ENCODE data around the gene ALDOB.

The ALDOB gene

GRCh38 chr9:101435601-101436079, at the start of gene ALDOB:
Gene ALDOB, minus strand, starts transcription at chr9:101435774. Its CDS starts 4,887 bp downstream, at chr9:101430887.
- Mint-ChIP-seq H3K4me1 (peaks cover 8% of the 10 kb centered on the region), H3K27ac (no peak within 1 kb of the TSS), H3K36me3 (no peaks in the 10 kb centered on the region), H3K9me3 (no peaks in the 10 kb centered on the region), H3K27me3 (peaks cover 17% of the 10 kb centered on the region), H3K4me3 (no peak within 1 kb of the TSS)
- no peak for ATAC-seq

GRCh38 chr9:101484046-101484445, 48.5 kb upstream of the ALDOB start:
- ATAC-seq = no peak
- Mint-ChIP-seq H3K9me3 (no peaks in the 10 kb centered on the region), H3K27ac (no peak overlapping the region), H3K36me3 (no peaks in the 10 kb centered on the region), H3K27me3 (peaks cover 60% of the 10 kb centered on the region), H3K4me1 (peaks cover 10% of the 10 kb centered on the region), H3K4me3 (no peak overlapping the region)

- Mint-ChIP-seq H3K27ac (no peak overlapping the region), H3K4me1 (peaks cover 7% of the 10 kb centered on the region), H3K27me3 (peaks cover 39% of the 10 kb centered on the region), H3K36me3 (no peaks in the 10 kb centered on the region), H3K4me3 (no peak overlapping the region), H3K9me3 (no peaks in the 10 kb centered on the region)
- ATAC-seq = no peak
Observed at GRCh38 chr9:101481261-101481660, 45.7 kb upstream of the ALDOB start.

GRCh38 chr9:101480386-101480785, 44.8 kb upstream of the ALDOB start:
- no peaks in the 10 kb centered on the region for H3K9me3 Mint-ChIP-seq
- H3K4me1 Mint-ChIP-seq = no peaks in the 10 kb centered on the region
- peaks cover 30% of the 10 kb centered on the region for H3K27me3 Mint-ChIP-seq
- H3K36me3 Mint-ChIP-seq = no peaks in the 10 kb centered on the region
- no peak overlapping the region for H3K4me3 Mint-ChIP-seq
- H3K27ac Mint-ChIP-seq = no peak overlapping the region
- no peak for ATAC-seq

- no peak overlapping the region for H3K27ac Mint-ChIP-seq
- no peaks in the 10 kb centered on the region for H3K4me1 Mint-ChIP-seq
- ATAC-seq = no peak
- H3K27me3 Mint-ChIP-seq = peaks cover 22% of the 10 kb centered on the region
- no peaks in the 10 kb centered on the region for H3K36me3 Mint-ChIP-seq
- no peak overlapping the region for H3K4me3 Mint-ChIP-seq
- no peaks in the 10 kb centered on the region for H3K9me3 Mint-ChIP-seq
Observed at GRCh38 chr9:101479338-101480030, 43.9 kb upstream of the ALDOB start.

GRCh38 chr9:101478906-101479305, 43.3 kb upstream of the ALDOB start:
- H3K36me3 Mint-ChIP-seq = no peaks in the 10 kb centered on the region
- no peak overlapping the region for H3K27ac Mint-ChIP-seq
- no peaks in the 10 kb centered on the region for H3K4me1 Mint-ChIP-seq
- no peaks in the 10 kb centered on the region for H3K9me3 Mint-ChIP-seq
- ATAC-seq = no peak
- H3K27me3 Mint-ChIP-seq = peaks cover 16% of the 10 kb centered on the region
- H3K4me3 Mint-ChIP-seq = no peak overlapping the region

GRCh38 chr9:101478444-101478843, 42.9 kb upstream of the ALDOB start:
- no peak overlapping the region for H3K27ac Mint-ChIP-seq
- H3K36me3 Mint-ChIP-seq = no peaks in the 10 kb centered on the region
- no peak overlapping the region for H3K4me3 Mint-ChIP-seq
- no peak for ATAC-seq
- no peaks in the 10 kb centered on the region for H3K4me1 Mint-ChIP-seq
- H3K27me3 Mint-ChIP-seq = peaks cover 12% of the 10 kb centered on the region
- no peaks in the 10 kb centered on the region for H3K9me3 Mint-ChIP-seq

- Mint-ChIP-seq H3K4me3 (no peak overlapping the region), H3K36me3 (no peaks in the 10 kb centered on the region), H3K4me1 (no peaks in the 10 kb centered on the region), H3K27me3 (peaks cover 12% of the 10 kb centered on the region), H3K27ac (no peak overlapping the region), H3K9me3 (no peaks in the 10 kb centered on the region)
- ATAC-seq = no peak
Observed at GRCh38 chr9:101477736-101478135, 42.2 kb upstream of the ALDOB start.

- peaks cover 13% of the 10 kb centered on the region for H3K27me3 Mint-ChIP-seq
- H3K9me3 Mint-ChIP-seq = no peaks in the 10 kb centered on the region
- no peaks in the 10 kb centered on the region for H3K4me1 Mint-ChIP-seq
- no peak overlapping the region for H3K4me3 Mint-ChIP-seq
- no peak overlapping the region for H3K27ac Mint-ChIP-seq
- no peaks in the 10 kb centered on the region for H3K36me3 Mint-ChIP-seq
- ATAC-seq = no peak
Observed at GRCh38 chr9:101477214-101477613, 41.6 kb upstream of the ALDOB start.

- Mint-ChIP-seq H3K9me3 (no peaks in the 10 kb centered on the region), H3K36me3 (no peaks in the 10 kb centered on the region), H3K4me3 (no peak overlapping the region), H3K27ac (no peak overlapping the region), H3K27me3 (peaks cover 13% of the 10 kb centered on the region), H3K4me1 (no peaks in the 10 kb centered on the region)
- no peak for ATAC-seq
Observed at GRCh38 chr9:101476576-101477208, 41.1 kb upstream of the ALDOB start.

GRCh38 chr9:101472891-101473290, 37.3 kb upstream of the ALDOB start:
- ATAC-seq = no peak
- Mint-ChIP-seq H3K36me3 (no peaks in the 10 kb centered on the region), H3K9me3 (no peaks in the 10 kb centered on the region), H3K4me1 (no peaks in the 10 kb centered on the region), H3K27me3 (peaks cover 22% of the 10 kb centered on the region), H3K4me3 (no peak overlapping the region), H3K27ac (no peak overlapping the region)

- no peak for ATAC-seq
- no peak overlapping the region for H3K27ac Mint-ChIP-seq
- H3K4me3 Mint-ChIP-seq = no peak overlapping the region
- no peaks in the 10 kb centered on the region for H3K36me3 Mint-ChIP-seq
- peaks cover 22% of the 10 kb centered on the region for H3K27me3 Mint-ChIP-seq
- H3K4me1 Mint-ChIP-seq = no peaks in the 10 kb centered on the region
- no peaks in the 10 kb centered on the region for H3K9me3 Mint-ChIP-seq
Observed at GRCh38 chr9:101470929-101471328, 35.4 kb upstream of the ALDOB start.

GRCh38 chr9:101470021-101470420, 34.4 kb upstream of the ALDOB start:
- no peak for ATAC-seq

GRCh38 chr9:101469026-101469425, 33.5 kb upstream of the ALDOB start:
- H3K27ac Mint-ChIP-seq = no peak overlapping the region
- no peaks in the 10 kb centered on the region for H3K4me1 Mint-ChIP-seq
- no peaks in the 10 kb centered on the region for H3K36me3 Mint-ChIP-seq
- no peak overlapping the region for H3K4me3 Mint-ChIP-seq
- H3K27me3 Mint-ChIP-seq = peaks cover 22% of the 10 kb centered on the region
- H3K9me3 Mint-ChIP-seq = no peaks in the 10 kb centered on the region
- ATAC-seq = no peak

More at GRCh38 chr9:101470021-101470420, 34.4 kb upstream of the ALDOB start:
- Mint-ChIP-seq H3K27me3 (peaks cover 22% of the 10 kb centered on the region), H3K4me1 (no peaks in the 10 kb centered on the region), H3K27ac (no peak overlapping the region), H3K36me3 (no peaks in the 10 kb centered on the region), H3K4me3 (no peak overlapping the region), H3K9me3 (no peaks in the 10 kb centered on the region)

GRCh38 chr9:101468116-101468515, 32.5 kb upstream of the ALDOB start:
- Mint-ChIP-seq H3K36me3 (no peaks in the 10 kb centered on the region), H3K4me3 (no peak overlapping the region), H3K27me3 (peaks cover 24% of the 10 kb centered on the region), H3K4me1 (no peaks in the 10 kb centered on the region), H3K27ac (no peak overlapping the region), H3K9me3 (no peaks in the 10 kb centered on the region)
- ATAC-seq = no peak

- peaks cover 28% of the 10 kb centered on the region for H3K27me3 Mint-ChIP-seq
- no peak for ATAC-seq
- H3K9me3 Mint-ChIP-seq = no peaks in the 10 kb centered on the region
- H3K4me1 Mint-ChIP-seq = no peaks in the 10 kb centered on the region
- H3K4me3 Mint-ChIP-seq = no peak overlapping the region
- no peaks in the 10 kb centered on the region for H3K36me3 Mint-ChIP-seq
- H3K27ac Mint-ChIP-seq = no peak overlapping the region
Observed at GRCh38 chr9:101467690-101468089, 32.1 kb upstream of the ALDOB start.

Measured in stimulated activated memory B cell treated with anti-CD40 and anti-IgM and Interleukin-4, amounts not matched to agents 10 μg/mL and 1 μg/mL and 100 μg/mL, for 72 hours (primary cell).